Measurements from ENCODE around the gene CUL7. TPM values are rescaled to one million over a fixed set of nuclear protein-coding genes. Genes with fewer than 3 reads are reported as not detected.

CUL7 gene
- total and polyA plus RNA-seq, 10 of the 15 experiments (the other 5 are each of a cell fraction or from before 2014, with no cell fraction given): 0.66 to 18.4 (median 10.9) TPM

DNA sequence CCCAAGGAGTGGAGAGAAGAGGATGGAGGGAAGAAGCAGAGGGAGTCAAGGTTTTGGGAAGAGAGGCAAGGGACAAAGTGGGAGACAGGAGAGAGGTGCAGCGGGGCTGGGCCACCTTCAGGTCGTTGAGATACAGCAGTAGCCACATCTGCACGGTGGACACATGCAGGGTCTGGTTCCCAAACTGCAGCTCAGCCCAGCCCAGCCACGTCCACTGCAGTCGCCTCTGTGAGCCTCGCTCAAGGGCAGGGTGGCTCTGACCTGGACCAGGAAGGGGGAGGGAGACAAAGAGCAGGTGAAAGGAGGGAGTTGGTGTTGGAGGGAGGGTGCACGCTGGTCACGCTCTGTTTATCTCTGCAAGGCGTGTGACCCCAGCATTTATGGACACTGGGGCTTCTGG is 14.9 kb downstream of the CUL7 start (continued):
- TF ChIP-seq, protein P1, sequence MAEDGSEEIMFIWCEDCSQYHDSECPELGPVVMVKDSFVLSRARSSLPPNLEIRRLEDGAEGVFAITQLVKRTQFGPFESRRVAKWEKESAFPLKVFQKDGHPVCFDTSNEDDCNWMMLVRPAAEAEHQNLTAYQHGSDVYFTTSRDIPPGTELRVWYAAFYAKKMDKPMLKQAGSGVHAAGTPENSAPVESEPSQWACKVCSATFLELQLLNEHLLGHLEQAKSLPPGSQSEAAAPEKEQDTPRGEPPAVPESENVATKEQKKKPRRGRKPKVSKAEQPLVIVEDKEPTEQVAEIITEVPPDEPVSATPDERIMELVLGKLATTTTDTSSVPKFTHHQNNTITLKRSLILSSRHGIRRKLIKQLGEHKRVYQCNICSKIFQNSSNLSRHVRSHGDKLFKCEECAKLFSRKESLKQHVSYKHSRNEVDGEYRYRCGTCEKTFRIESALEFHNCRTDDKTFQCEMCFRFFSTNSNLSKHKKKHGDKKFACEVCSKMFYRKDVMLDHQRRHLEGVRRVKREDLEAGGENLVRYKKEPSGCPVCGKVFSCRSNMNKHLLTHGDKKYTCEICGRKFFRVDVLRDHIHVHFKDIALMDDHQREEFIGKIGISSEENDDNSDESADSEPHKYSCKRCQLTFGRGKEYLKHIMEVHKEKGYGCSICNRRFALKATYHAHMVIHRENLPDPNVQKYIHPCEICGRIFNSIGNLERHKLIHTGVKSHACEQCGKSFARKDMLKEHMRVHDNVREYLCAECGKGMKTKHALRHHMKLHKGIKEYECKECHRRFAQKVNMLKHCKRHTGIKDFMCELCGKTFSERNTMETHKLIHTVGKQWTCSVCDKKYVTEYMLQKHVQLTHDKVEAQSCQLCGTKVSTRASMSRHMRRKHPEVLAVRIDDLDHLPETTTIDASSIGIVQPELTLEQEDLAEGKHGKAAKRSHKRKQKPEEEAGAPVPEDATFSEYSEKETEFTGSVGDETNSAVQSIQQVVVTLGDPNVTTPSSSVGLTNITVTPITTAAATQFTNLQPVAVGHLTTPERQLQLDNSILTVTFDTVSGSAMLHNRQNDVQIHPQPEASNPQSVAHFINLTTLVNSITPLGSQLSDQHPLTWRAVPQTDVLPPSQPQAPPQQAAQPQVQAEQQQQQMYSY (CRISPR knock-in tag; IDR thresholded peaks at IDR 0.05): no peak
- no peak for TF ChIP-seq SRF (IDR thresholded peaks at IDR 0.05; ENCODE audit: low read depth in 2 of 2, low read length in 2 of 2)
- TF ChIP-seq, protein P2, sequence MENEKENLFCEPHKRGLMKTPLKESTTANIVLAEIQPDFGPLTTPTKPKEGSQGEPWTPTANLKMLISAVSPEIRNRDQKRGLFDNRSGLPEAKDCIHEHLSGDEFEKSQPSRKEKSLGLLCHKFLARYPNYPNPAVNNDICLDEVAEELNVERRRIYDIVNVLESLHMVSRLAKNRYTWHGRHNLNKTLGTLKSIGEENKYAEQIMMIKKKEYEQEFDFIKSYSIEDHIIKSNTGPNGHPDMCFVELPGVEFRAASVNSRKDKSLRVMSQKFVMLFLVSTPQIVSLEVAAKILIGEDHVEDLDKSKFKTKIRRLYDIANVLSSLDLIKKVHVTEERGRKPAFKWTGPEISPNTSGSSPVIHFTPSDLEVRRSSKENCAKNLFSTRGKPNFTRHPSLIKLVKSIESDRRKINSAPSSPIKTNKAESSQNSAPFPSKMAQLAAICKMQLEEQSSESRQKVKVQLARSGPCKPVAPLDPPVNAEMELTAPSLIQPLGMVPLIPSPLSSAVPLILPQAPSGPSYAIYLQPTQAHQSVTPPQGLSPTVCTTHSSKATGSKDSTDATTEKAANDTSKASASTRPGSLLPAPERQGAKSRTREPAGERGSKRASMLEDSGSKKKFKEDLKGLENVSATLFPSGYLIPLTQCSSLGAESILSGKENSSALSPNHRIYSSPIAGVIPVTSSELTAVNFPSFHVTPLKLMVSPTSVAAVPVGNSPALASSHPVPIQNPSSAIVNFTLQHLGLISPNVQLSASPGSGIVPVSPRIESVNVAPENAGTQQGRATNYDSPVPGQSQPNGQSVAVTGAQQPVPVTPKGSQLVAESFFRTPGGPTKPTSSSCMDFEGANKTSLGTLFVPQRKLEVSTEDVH (IDR thresholded peaks at IDR 0.05; ENCODE audit: low read depth, partially characterized antibody): no peak
- no peak for TF ChIP-seq KLF5 (IDR thresholded peaks at IDR 0.05; ENCODE audit: partially characterized antibody)

DNA sequence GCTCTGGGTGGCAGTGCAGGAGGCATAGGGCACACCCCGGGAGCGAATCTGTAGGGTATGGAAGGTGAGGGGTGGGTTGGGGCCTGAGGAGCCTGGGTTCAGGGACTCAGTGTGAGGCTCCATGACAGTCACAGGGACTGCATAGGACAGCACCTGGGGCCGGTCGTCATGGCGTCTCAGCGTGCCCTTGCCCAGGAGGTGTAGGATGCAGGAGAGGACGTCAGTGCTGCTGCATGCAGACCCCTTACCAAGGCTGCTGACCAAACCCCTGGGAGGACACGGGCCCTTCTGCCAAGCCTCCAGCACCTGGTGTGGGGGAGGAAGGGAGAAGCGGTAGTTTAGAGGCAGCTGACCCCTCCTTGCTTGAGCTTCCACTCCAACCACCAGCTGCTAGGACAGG is 15.9 kb downstream of the CUL7 start:
- ChIA-PET RAD21 (ENCODE audit: unreplicated experiment) (no interaction called here), POLR2A (interaction anchor here (0.9 kb wide), 1 partner anchor 17 kb away, joined by 3 read pairs; the partner anchor contains the start of gene CUL7), SMC1A (ENCODE audit: uncharacterized antibody, unreplicated experiment) (no interaction called here), CTCF (no interaction called here)
- no TSS peak for BruUV-seq (replicated peaks)
- in situ Hi-C loops (cut with MboI): no loop called here
- Histone ChIP-seq H3K27ac (ENCODE audit: control insufficient read depth, insufficient read depth) (no peak overlapping the region), H3K36me3 (ENCODE audit: control insufficient read depth in 2 of 2, insufficient read depth in 2 of 2, low read length in 1 of 2) (peaks cover 11 to 12% of the 10 kb centered on the region in 2 experiments), H3K9ac (ENCODE audit: control insufficient read depth, insufficient read depth, low read length) (no peak overlapping the region), H3K4me2 (ENCODE audit: control insufficient read depth, insufficient read depth) (no peak overlapping the region), H3K4me1 (ENCODE audit: control insufficient read depth, insufficient read depth, low read length) (no peaks in the 10 kb centered on the region), H3K4me3 (no peak overlapping the region), H3K9me3 (replicated peaks; ENCODE audit: control insufficient read depth, insufficient read depth, low read length) (no peaks in the 10 kb centered on the region), H2AFZ (ENCODE audit: control insufficient read depth, low read depth, low read length) (no peak overlapping the region), H3K27me3 (replicated peaks in 1 of 2; ENCODE audit: control insufficient read depth in 2 of 2, insufficient read depth in 2 of 2, low read length in 1 of 2) (no peaks in the 10 kb centered on the region), H4K20me1 (ENCODE audit: control insufficient read depth, insufficient read depth) (no peaks in the 10 kb centered on the region), H3K79me2 (ENCODE audit: control insufficient read depth, insufficient read depth, low read length) (no peaks in the 10 kb centered on the region)
- ATAC-seq (no peak), FAIRE-seq (no peak), DNase-seq (ENCODE audit: low read depth, low spot score) (no peak)
- 73% methylated on average over 9 of the region's 9 CpGs for WGBS (ENCODE audit: insufficient coverage, insufficient replicate concordance, low lambda C conversion rate, missing lambda C conversion rate)
- intact Hi-C loops (cut with micrococcal nuclease; ENCODE audit: unreplicated experiment): no loop called here
- TF ChIP-seq, protein P3, sequence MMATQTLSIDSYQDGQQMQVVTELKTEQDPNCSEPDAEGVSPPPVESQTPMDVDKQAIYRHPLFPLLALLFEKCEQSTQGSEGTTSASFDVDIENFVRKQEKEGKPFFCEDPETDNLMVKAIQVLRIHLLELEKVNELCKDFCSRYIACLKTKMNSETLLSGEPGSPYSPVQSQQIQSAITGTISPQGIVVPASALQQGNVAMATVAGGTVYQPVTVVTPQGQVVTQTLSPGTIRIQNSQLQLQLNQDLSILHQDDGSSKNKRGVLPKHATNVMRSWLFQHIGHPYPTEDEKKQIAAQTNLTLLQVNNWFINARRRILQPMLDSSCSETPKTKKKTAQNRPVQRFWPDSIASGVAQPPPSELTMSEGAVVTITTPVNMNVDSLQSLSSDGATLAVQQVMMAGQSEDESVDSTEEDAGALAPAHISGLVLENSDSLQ (IDR thresholded peaks at IDR 0.05): no peak
- TF ChIP-seq HDAC2 (IDR thresholded peaks at IDR 0.05) (no peak), GATAD2B (conservative IDR thresholded peaks at IDR 0.05; ENCODE audit: low read depth) (no peak), TARDBP (IDR thresholded peaks at IDR 0.05; ENCODE audit: borderline replicate concordance) (no peak), SPI1 (IDR thresholded peaks at IDR 0.05; ENCODE audit: borderline replicate concordance, insufficient read depth, low read depth, low read length) (no peak), BHLHE40 (IDR thresholded peaks at IDR 0.05; ENCODE audit: borderline replicate concordance in 1 of 2, low read depth in 2 of 2, low read length in 1 of 2) (no peak), DPF2 (IDR thresholded peaks at IDR 0.05) (no peak), NFXL1 (IDR thresholded peaks at IDR 0.05; ENCODE audit: borderline replicate concordance) (no peak), SRF (IDR thresholded peaks at IDR 0.05; ENCODE audit: low read depth in 2 of 2, low read length in 2 of 2) (no peak)
- TF ChIP-seq, protein P4, sequence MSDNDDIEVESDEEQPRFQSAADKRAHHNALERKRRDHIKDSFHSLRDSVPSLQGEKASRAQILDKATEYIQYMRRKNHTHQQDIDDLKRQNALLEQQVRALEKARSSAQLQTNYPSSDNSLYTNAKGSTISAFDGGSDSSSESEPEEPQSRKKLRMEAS (IDR thresholded peaks at IDR 0.05; ENCODE audit: low read depth, low read length): no peak
- TF ChIP-seq, protein P5, sequence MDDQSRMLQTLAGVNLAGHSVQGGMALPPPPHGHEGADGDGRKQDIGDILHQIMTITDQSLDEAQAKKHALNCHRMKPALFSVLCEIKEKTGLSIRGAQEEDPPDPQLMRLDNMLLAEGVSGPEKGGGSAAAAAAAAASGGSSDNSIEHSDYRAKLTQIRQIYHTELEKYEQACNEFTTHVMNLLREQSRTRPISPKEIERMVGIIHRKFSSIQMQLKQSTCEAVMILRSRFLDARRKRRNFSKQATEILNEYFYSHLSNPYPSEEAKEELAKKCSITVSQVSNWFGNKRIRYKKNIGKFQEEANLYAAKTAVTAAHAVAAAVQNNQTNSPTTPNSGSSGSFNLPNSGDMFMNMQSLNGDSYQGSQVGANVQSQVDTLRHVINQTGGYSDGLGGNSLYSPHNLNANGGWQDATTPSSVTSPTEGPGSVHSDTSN (IDR thresholded peaks at IDR 0.05; ENCODE audit: insufficient replicate concordance, low read depth, low read length): no peak

Data from GM12878 (cell line).